IMR-90 (cell line): ENCODE data around the gene KLF9.

Experiments
- BHLHE40 ChIP-seq: fragments of 150-350 bp; IDR thresholded peaks from 2 replicates; pipeline ENCODE4 v1.6.1; 2016; ENCODE audit warnings: mild to moderate bottlenecking, low read depth, low read length
- ELK1 ChIP-seq: fragments of 150-350 bp; IDR thresholded peaks from 2 replicates; pipeline ENCODE4 v1.6.1; 2016; ENCODE audit warnings: low read depth, mild to moderate bottlenecking, low read length, moderate library complexity, borderline replicate concordance
- MAFK ChIP-seq: IDR thresholded peaks from 2 replicates; pipeline ENCODE4 v1.6.1; 2012; ENCODE audit warnings: low read depth, low read length, improper control_type of control experiment
- MAZ ChIP-seq: IDR thresholded peaks from 2 replicates; pipeline ENCODE4 v1.6.1; 2012; ENCODE audit warnings: low read depth, mild to moderate bottlenecking, low read length, improper control_type of control experiment, moderate library complexity, borderline replicate concordance
- MXI1 ChIP-seq: IDR thresholded peaks from 2 replicates; pipeline ENCODE4 v1.6.1; 2012; ENCODE audit warnings: low read depth, mild to moderate bottlenecking, low read length, moderate library complexity, borderline replicate concordance
- NFE2L2 ChIP-seq: fragments of 150-350 bp; IDR thresholded peaks from 2 replicates; pipeline ENCODE4 v1.6.1; 2016; ENCODE audit warnings: low read depth, mild to moderate bottlenecking, low read length
- POLR2A ChIP-seq: IDR thresholded peaks from 2 replicates; pipeline ENCODE4 v1.6.1; 2012; ENCODE audit warnings: mild to moderate bottlenecking, low read depth, low read length
- RAD21 ChIP-seq: IDR thresholded peaks from 2 replicates; pipeline ENCODE4 v1.6.1; 2012; ENCODE audit warnings: low read length, improper control_type of control experiment
- RCOR1 ChIP-seq: IDR thresholded peaks from 2 replicates; pipeline ENCODE4 v1.6.1; 2012; ENCODE audit warnings: mild to moderate bottlenecking, low read length, improper control_type of control experiment; ENCODE audit not compliant: insufficient replicate concordance
- RFX5 ChIP-seq: IDR thresholded peaks from 2 replicates; pipeline ENCODE4 v1.8.0; 2012; ENCODE audit warnings: low read depth, mild to moderate bottlenecking, low read length, moderate library complexity
- USF2 ChIP-seq: fragments of 150-350 bp; IDR thresholded peaks from 2 replicates; pipeline ENCODE4 v1.6.1; 2017; ENCODE audit warnings: mild to moderate bottlenecking, antibody characterized with exemption, low read length, low read depth
- TF ChIP-seq, protein P1 (sequence below): conservative IDR thresholded peaks from 2 replicates; pipeline ENCODE4 v1.5.1; 2012; ENCODE audit warnings: mild to moderate bottlenecking, low read depth, low read length, improper control_type of control experiment

DNA sequence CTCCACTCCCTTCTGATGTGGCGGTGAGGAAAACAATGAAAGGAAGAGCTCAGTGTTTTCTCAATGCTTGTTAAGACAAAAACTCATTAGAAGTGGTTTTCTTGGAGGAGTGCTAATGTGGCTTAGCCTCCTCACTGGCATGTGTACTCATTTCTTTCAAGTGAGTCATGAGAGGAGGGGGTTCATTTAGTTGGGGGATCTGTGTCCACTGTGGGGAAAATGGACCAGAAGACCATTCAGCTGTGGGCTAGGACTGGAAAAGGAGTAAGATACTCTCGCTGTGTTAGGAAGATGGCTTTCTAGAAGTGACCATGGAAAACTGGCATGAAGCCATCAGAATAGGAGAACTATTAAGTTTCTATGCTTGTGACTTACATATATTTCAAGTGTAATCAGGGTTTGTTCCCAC is 23.5 kb downstream of the KLF9 start:
- TF ChIP-seq POLR2A (no peak), USF2 (no peak), RAD21 (no peak), ELK1 (no peak), BHLHE40 (no peak), RCOR1 (no peak), MXI1 (no peak), MAFK (no peak), MAZ (no peak), RFX5 (no peak), NFE2L2 (no peak)
- TF ChIP-seq, protein P1, sequence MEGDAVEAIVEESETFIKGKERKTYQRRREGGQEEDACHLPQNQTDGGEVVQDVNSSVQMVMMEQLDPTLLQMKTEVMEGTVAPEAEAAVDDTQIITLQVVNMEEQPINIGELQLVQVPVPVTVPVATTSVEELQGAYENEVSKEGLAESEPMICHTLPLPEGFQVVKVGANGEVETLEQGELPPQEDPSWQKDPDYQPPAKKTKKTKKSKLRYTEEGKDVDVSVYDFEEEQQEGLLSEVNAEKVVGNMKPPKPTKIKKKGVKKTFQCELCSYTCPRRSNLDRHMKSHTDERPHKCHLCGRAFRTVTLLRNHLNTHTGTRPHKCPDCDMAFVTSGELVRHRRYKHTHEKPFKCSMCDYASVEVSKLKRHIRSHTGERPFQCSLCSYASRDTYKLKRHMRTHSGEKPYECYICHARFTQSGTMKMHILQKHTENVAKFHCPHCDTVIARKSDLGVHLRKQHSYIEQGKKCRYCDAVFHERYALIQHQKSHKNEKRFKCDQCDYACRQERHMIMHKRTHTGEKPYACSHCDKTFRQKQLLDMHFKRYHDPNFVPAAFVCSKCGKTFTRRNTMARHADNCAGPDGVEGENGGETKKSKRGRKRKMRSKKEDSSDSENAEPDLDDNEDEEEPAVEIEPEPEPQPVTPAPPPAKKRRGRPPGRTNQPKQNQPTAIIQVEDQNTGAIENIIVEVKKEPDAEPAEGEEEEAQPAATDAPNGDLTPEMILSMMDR, result no peak
